GM23248 (cell line): ENCODE results near the gene OPRD1. TPM values are rescaled to one million over a fixed set of nuclear protein-coding genes. Genes with fewer than 3 reads are reported as not detected.

Experiments used
- DNase-seq: peaks from one replicate; pipeline ENCODE4 v3.0.0-alpha.2; 2015
- H2AFZ ChIP-seq: fragments of 200-600 bp; sonication (generic); 2 replicates; pipeline ENCODE4 v1.6.1; 2016; ENCODE audit warnings: antibody characterized with exemption
- H3F3A ChIP-seq: fragments of 200-600 bp; sonication (generic); 2 replicates; pipeline ENCODE4 v1.6.1; 2016; ENCODE audit warnings: mild to moderate bottlenecking, antibody characterized with exemption, mixed run types; ENCODE audit not compliant: insufficient read depth
- H3K27ac ChIP-seq: fragments of 200-600 bp; sonication (generic); 2 replicates; pipeline ENCODE4 v1.5.1; 2016; ENCODE audit warnings: mild to moderate bottlenecking
- H3K27me3 ChIP-seq: fragments of 200-600 bp; sonication (generic); replicated peaks from 2 replicates; pipeline ENCODE4 v1.6.1; 2016; ENCODE audit warnings: mild to moderate bottlenecking; ENCODE audit not compliant: insufficient read depth
- H3K36me3 ChIP-seq: fragments of 200-600 bp; sonication (generic); 2 replicates; pipeline ENCODE4 v1.6.1; 2016; ENCODE audit warnings: low read depth, mild to moderate bottlenecking
- H3K4me1 ChIP-seq: fragments of 200-600 bp; sonication (generic); 2 replicates; pipeline ENCODE4 v1.6.1; 2016; ENCODE audit warnings: mild to moderate bottlenecking; ENCODE audit not compliant: insufficient read depth
- H3K4me2 ChIP-seq: fragments of 200-600 bp; sonication (generic); one replicate; pipeline ENCODE4 v1.6.1; 2016; ENCODE audit warnings: mild to moderate bottlenecking; ENCODE audit not compliant: unreplicated experiment
- H3K4me3 ChIP-seq: fragments of 200-600 bp; sonication (generic); 2 replicates; pipeline ENCODE4 v1.5.1; 2016; ENCODE audit warnings: mild to moderate bottlenecking
- H3K79me2 ChIP-seq: fragments of 200-600 bp; sonication (generic); 2 replicates; pipeline ENCODE4 v1.6.1; 2016; ENCODE audit warnings: mild to moderate bottlenecking; ENCODE audit not compliant: insufficient read depth
- H3K9ac ChIP-seq: fragments of 200-600 bp; sonication (generic); 2 replicates; pipeline ENCODE4 v1.6.1; 2016; ENCODE audit warnings: mild to moderate bottlenecking
- H3K9me2 ChIP-seq: fragments of 200-600 bp; sonication (generic); 2 replicates; pipeline ENCODE4 v1.6.1; 2016; ENCODE audit warnings: mixed run types, mild to moderate bottlenecking, moderate library complexity; ENCODE audit not compliant: insufficient read depth
- H3K9me3 ChIP-seq: fragments of 200-600 bp; sonication (generic); one replicate; pipeline ENCODE4 v1.6.1; 2017; ENCODE audit warnings: low read depth
- H4K20me1 ChIP-seq: fragments of 200-600 bp; sonication (generic); 2 replicates; pipeline ENCODE4 v1.6.0; 2016; ENCODE audit not compliant: insufficient read depth
- EZH2 ChIP-seq: fragments of 200-600 bp; sonication (generic); IDR thresholded peaks from 2 replicates; pipeline ENCODE4 v1.6.1; 2018; ENCODE audit warnings: antibody characterized with exemption, mild to moderate bottlenecking; ENCODE audit not compliant: insufficient read depth, poor library complexity, severe bottlenecking
- EZH2phosphoT487 ChIP-seq: fragments of 200-600 bp; sonication (generic); IDR thresholded peaks from 2 replicates; pipeline ENCODE4 v1.6.1; 2018; ENCODE audit warnings: antibody characterized with exemption, moderate library complexity, mild to moderate bottlenecking, low read depth; ENCODE audit not compliant: insufficient read depth
- WGBS, 2 experiments: methylation state at CpG; one replicate each; pipeline ENCODE4 v1.1.6; 2015 to 2017; ENCODE audit warnings: low lambda C conversion rate in 2 of 2, low coverage in 1 of 2; ENCODE audit errors: missing lambda C conversion rate in 2 of 2; 5-methylcytosine and 5-hydroxymethylcytosine counted together
- in situ Hi-C: fragments of 300-500 bp; cut with MboI; formaldehyde crosslinking; loops from 2 replicates; pipeline ENCODE4 v1.15.0; 2020
- polyA plus RNA-seq: library from polyadenylated mRNA; unstranded; fragments of >200 nt; fragmentation: Nextera tagmentation; extraction: Ambion mirVana; gene quantifications from 2 replicates; pipeline ENCODE4 v1.2.1, GENCODE V29; 2016
- total RNA-seq: library from RNA; depleted of rRNA; stranded (reverse); fragments of >200 nt; shearing (Covaris generic); gene quantifications from 2 replicates; pipeline ENCODE4 v1.2.3, GENCODE V29; 2014

Gene OPRD1
- total and polyA plus RNA-seq, 2 experiments from 2014 or later, result not detected

DNA sequence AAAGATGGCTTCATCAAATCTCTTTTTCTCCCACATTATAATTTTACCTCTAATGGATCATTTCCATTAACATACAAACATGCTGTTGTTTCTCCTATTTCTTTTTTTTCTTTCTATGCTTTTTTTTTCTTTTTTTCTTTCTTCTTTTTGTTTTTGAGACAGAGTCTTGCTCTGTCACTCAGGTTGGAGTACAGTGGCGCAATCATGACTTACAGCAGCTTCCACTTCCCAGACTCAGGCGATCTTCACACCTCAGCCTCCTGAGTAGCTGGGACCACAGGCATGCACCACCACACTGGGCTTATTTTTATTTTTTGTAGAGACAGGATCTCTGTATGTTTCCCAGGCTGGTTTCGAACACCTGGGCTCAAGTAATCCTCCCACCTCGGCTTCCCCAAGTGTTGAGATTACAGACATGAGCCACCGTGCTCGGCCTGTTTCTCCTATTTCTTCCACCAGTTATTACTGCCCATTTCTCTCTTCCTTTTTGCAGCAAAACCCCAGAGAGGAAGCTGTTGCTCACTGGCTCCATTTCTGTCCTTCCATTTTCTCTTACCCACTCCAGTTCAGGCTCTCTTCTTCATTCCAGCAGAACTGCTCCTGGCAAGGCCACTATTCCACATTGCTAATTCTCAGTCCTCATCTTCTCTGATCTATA lies 32.1 kb upstream of the OPRD1 start:
- in situ Hi-C loops, result loop anchor here (10.0 kb wide), 1 partner anchor 415 kb away; no protein-coding TSS in a partner anchor

DNA sequence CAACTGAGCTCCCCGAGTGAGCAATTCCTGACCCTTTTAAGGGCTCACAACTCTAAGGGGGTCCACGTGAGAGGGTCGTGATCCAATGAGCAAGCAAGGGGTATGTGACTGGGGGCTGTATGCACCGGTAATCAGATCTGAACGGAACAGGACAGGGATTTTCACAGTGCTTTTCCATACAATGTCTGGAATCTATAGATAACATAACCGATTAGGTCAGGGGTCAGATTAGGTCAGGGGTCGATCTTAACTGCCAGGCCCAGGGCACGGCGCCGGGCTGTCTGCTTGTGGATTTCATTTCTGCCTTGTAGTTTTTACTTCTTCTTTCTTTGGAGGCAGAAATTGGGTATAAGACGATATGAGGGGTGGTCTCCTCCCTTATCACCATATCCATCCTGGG lies 30.7 kb upstream of the OPRD1 start:
- Histone ChIP-seq H2AFZ (no peak overlapping the region), H3K4me3 (no peak overlapping the region), H3K4me2 (no peak overlapping the region), H3K27ac (no peak overlapping the region), H3K4me1 (no peaks in the 10 kb centered on the region), H3K79me2 (no peaks in the 10 kb centered on the region), H3K36me3 (no peaks in the 10 kb centered on the region), H3K9me2 (no peaks in the 10 kb centered on the region), H4K20me1 (no peaks in the 10 kb centered on the region), H3K27me3 (no peaks in the 10 kb centered on the region), H3K9me3 (no peaks in the 10 kb centered on the region), H3F3A (no peaks in the 10 kb centered on the region), H3K9ac (no peak overlapping the region)
- WGBS, 2 experiments, result 77 to 82% methylated on average over 11 of the region's 11 CpGs
- TF ChIP-seq EZH2phosphoT487, result no peak
- TF ChIP-seq EZH2, result no peak
- no peak for DNase-seq
- in situ Hi-C loops, result loop anchor here (10.0 kb wide), 1 partner anchor 413 kb away; no protein-coding TSS in a partner anchor

More for the DNA sequence above, 32.1 kb upstream of the OPRD1 start:
- H3K4me1 ChIP-seq, result no peaks in the 10 kb centered on the region
- no peaks in the 10 kb centered on the region for H3K27me3 ChIP-seq
- no peak overlapping the region for H3K9ac ChIP-seq
- no peaks in the 10 kb centered on the region for H4K20me1 ChIP-seq
- no peaks in the 10 kb centered on the region for H3K79me2 ChIP-seq
- H3K27ac ChIP-seq, result no peak overlapping the region
- H3K36me3 ChIP-seq, result no peaks in the 10 kb centered on the region
- H3K4me3 ChIP-seq, result no peak overlapping the region
- no peaks in the 10 kb centered on the region for H3K9me3 ChIP-seq
- H3K4me2 ChIP-seq, result no peak overlapping the region
- no peaks in the 10 kb centered on the region for H3F3A ChIP-seq
- no peak for DNase-seq
- 86 to 88% methylated on average over 6 of the region's 6 CpGs for WGBS, 2 experiments
- H3K9me2 ChIP-seq, result no peaks in the 10 kb centered on the region
- no peak for TF ChIP-seq EZH2
- TF ChIP-seq EZH2phosphoT487, result no peak
- no peak overlapping the region for H2AFZ ChIP-seq

DNA sequence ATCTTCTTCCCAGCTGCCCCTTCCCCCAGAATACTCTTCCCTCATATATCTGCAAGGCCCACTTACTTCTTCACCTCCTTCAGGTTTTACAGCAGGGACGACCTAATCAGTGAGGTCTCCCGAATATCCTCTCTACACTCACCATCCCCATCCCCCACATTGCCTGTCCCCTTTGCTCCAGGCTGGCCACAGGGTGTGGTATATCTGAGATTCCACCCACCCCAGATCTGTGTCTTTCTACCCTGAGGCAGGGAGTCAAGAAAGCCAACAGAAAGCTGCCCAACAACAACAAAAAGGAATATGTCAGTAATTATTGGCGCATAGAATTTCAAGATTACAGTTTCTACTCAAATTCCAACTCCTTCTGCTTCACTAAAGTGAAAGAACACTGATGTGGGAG lies 30.0 kb upstream of the OPRD1 start:
- no peak for DNase-seq
- no peak overlapping the region for H3K4me3 ChIP-seq
- no peak for TF ChIP-seq EZH2
- TF ChIP-seq EZH2phosphoT487, result no peak
- no peak overlapping the region for H3K9ac ChIP-seq
- no peaks in the 10 kb centered on the region for H3K36me3 ChIP-seq
- H3K4me1 ChIP-seq, result no peaks in the 10 kb centered on the region
- no peak overlapping the region for H3K27ac ChIP-seq
- in situ Hi-C loops, result loop anchor here (10.0 kb wide), 1 partner anchor 413 kb away; no protein-coding TSS in a partner anchor
- H3K79me2 ChIP-seq, result no peaks in the 10 kb centered on the region
- H3F3A ChIP-seq, result no peaks in the 10 kb centered on the region
- 0 out of 2 replicates have a peak overlapping the region, but pooled peaks have one; percentile 16 for H2AFZ ChIP-seq
- no peaks in the 10 kb centered on the region for H3K27me3 ChIP-seq
- no peaks in the 10 kb centered on the region for H4K20me1 ChIP-seq
- no peaks in the 10 kb centered on the region for H3K9me2 ChIP-seq
- H3K9me3 ChIP-seq, result no peaks in the 10 kb centered on the region
- WGBS, 2 experiments, result 53 to 69% methylated on average over 3 of the region's 3 CpGs
- H3K4me2 ChIP-seq, result no peak overlapping the region

- H3K27ac ChIP-seq, result no peak overlapping the region
- in situ Hi-C loops, result loop anchor here (10.0 kb wide), 1 partner anchor 411 kb away; no protein-coding TSS in a partner anchor
- no peaks in the 10 kb centered on the region for H3F3A ChIP-seq
- H3K36me3 ChIP-seq, result no peaks in the 10 kb centered on the region
- WGBS, 2 experiments, result 78 to 81% methylated on average over 2 of the region's 2 CpGs
- H3K9me2 ChIP-seq, result no peaks in the 10 kb centered on the region
- no peak for DNase-seq
- H3K4me2 ChIP-seq, result no peak overlapping the region
- H4K20me1 ChIP-seq, result no peaks in the 10 kb centered on the region
- H3K27me3 ChIP-seq, result no peaks in the 10 kb centered on the region
- H3K79me2 ChIP-seq, result no peaks in the 10 kb centered on the region
- no peak for TF ChIP-seq EZH2phosphoT487
- no peak for TF ChIP-seq EZH2
- H3K4me1 ChIP-seq, result no peaks in the 10 kb centered on the region
- no peaks in the 10 kb centered on the region for H3K9me3 ChIP-seq
- no peak overlapping the region for H2AFZ ChIP-seq
- H3K9ac ChIP-seq, result no peak overlapping the region
- H3K4me3 ChIP-seq, result no peak overlapping the region
Observed at GRCh38 chr1:28783363-28783762, 28.6 kb upstream of the OPRD1 start.
